ENCODE measurements around the gene TTC4.

GRCh38 chr1:54750596-54750995 lies 34.9 kb downstream of the TTC4 start:
- TF ChIP-seq BHLHE40 (IDR thresholded peaks at IDR 0.05; ENCODE audit: borderline replicate concordance) (no peak), FOXK2 (IDR thresholded peaks at IDR 0.05) (no peak), TARDBP (IDR thresholded peaks at IDR 0.05) (no peak), FOXM1 (IDR thresholded peaks at IDR 0.05; ENCODE audit: borderline replicate concordance) (no peak)
